K562 (cell line): ENCODE results near the gene GHITM. TPM values are rescaled to one million over a fixed set of nuclear protein-coding genes. Genes with fewer than 3 reads are reported as not detected.

Experiments
- CBX1 ChIP-seq: sonication (generic); IDR thresholded peaks from 2 replicates; pipeline ENCODE4 v1.6.1; 2016; ENCODE audit warnings: antibody characterized with exemption, low read depth, mild to moderate bottlenecking
- ETV6 ChIP-seq, 3 experiments: fragments of 150-350 bp in 1 of 3; sonication (generic) in 1 of 3; formaldehyde crosslinking in 1 of 3; IDR thresholded peaks; 2 replicates each; pipeline versions ENCODE4 v1.6.1 to v1.8.0; 2014 to 2022; ENCODE audit warnings: borderline replicate concordance in 2 of 3, low read depth in 2 of 3, antibody characterized with exemption in 1 of 3, low read length in 1 of 3, mild to moderate bottlenecking in 1 of 3, missing genetic modification reagents in 1 of 3
- FOSL1 ChIP-seq: fragments of 200-800 bp; sonication (Bioruptor generic); conservative IDR thresholded peaks from 2 replicates; pipeline ENCODE4 v1.6.1; 2016; ENCODE audit warnings: missing genetic modification characterization, missing compliant biosample characterization
- HNRNPL ChIP-seq: fragments of 200-400 bp; formaldehyde crosslinking; IDR thresholded peaks from 2 replicates; pipeline ENCODE4 v1.6.1; 2017; ENCODE audit warnings: low read depth, mild to moderate bottlenecking, low read length
- MITF ChIP-seq: IDR thresholded peaks from 2 replicates; pipeline ENCODE4 v1.6.1; 2014; ENCODE audit warnings: antibody characterized with exemption
- NCOR1 ChIP-seq: fragments of 450-650 bp; IDR thresholded peaks from 2 replicates; pipeline ENCODE4 v1.6.1; 2016; ENCODE audit warnings: mild to moderate bottlenecking, moderate library complexity
- NFRKB ChIP-seq: fragments of 450-650 bp; IDR thresholded peaks from 2 replicates; pipeline ENCODE4 v1.6.1; 2016; ENCODE audit warnings: low read depth
- SETDB1 ChIP-seq: IDR thresholded peaks from one replicate; pipeline ENCODE4 v1.6.1; 2012; ENCODE audit warnings: low read length, control low read depth, inconsistent platforms
- SPI1 ChIP-seq: IDR thresholded peaks from 2 replicates; pipeline ENCODE4 v1.6.1; 2011; ENCODE audit warnings: low read depth, low read length, control low read depth, borderline replicate concordance
- ZBTB1 ChIP-seq: sonication (generic); formaldehyde crosslinking; IDR thresholded peaks from 2 replicates; pipeline ENCODE4 v1.8.1; 2023; ENCODE audit warnings: missing genetic modification reagents, low read depth, mild to moderate bottlenecking, borderline replicate concordance
- ZNF324 ChIP-seq: fragments of 250-450 bp; sonication (Bioruptor Pico); IDR thresholded peaks from 2 replicates; pipeline ENCODE4 v1.4.0; 2020; ENCODE audit warnings: mild to moderate bottlenecking
- ZNF431 ChIP-seq: sonication (generic); formaldehyde crosslinking; IDR thresholded peaks from 2 replicates; pipeline ENCODE4 v1.8.0; 2022; ENCODE audit warnings: mild to moderate bottlenecking, missing genetic modification reagents
- ZNF696 ChIP-seq: fragments of 250-450 bp; sonication (Bioruptor Pico); conservative IDR thresholded peaks from 2 replicates; pipeline ENCODE4 v1.4.0; 2020; ENCODE audit warnings: mild to moderate bottlenecking, moderate library complexity
- ZNF79 ChIP-seq: fragments of 250-450 bp; sonication (Bioruptor Pico); IDR thresholded peaks from 2 replicates; pipeline ENCODE4 v1.4.0; 2020; ENCODE audit warnings: low read depth, mild to moderate bottlenecking, moderate library complexity
- ZNF830 ChIP-seq: fragments of 250-450 bp; sonication (Bioruptor Pico); IDR thresholded peaks from 2 replicates; pipeline ENCODE4 v1.5.0; 2021; ENCODE audit warnings: mild to moderate bottlenecking
- polyA plus RNA-seq, 8 experiments: library from polyadenylated mRNA; depleted of rRNA in 4 of 8; stranded (reverse) in 5 of 8; unstranded in 3 of 8; fragments of >200 nt; fragmentation: Nextera tagmentation in 2 of 8; fragmentation: Illumina TruSeq in 1 of 8; extraction: Ambion mirVana in 2 of 8; extraction: Trizol in 1 of 8; gene quantifications; 2 replicates each; pipeline versions ENCODE4 v1.2.1 to v1.2.3, GENCODE V29; 2011 to 2014; ENCODE audit warnings: inconsistent platforms in 1 of 8, missing spikeins in 1 of 8
- total RNA-seq, 7 experiments: library from RNA; depleted of rRNA in 6 of 7; stranded (reverse); fragments of >200 nt in 6 of 7; fragmentation: Illumina TruSeq in 2 of 7; extraction: Trizol in 2 of 7; gene quantifications; 2 replicates each; pipeline versions ENCODE4 v1.2.1 to v1.2.3, GENCODE V29; 2011 to 2021; ENCODE audit warnings: low replicate concordance in 1 of 7
- TF ChIP-seq, protein P1 (sequence below): fragments of 450-650 bp; formaldehyde crosslinking; IDR thresholded peaks from 2 replicates; pipeline ENCODE4 v1.4.0; 2020; ENCODE audit warnings: mild to moderate bottlenecking, moderate library complexity
- TF ChIP-seq, protein P2 (sequence below): fragments of 250-450 bp; sonication (Bioruptor Pico); IDR thresholded peaks from 2 replicates; pipeline ENCODE4 v1.4.0; 2020; ENCODE audit warnings: mild to moderate bottlenecking, moderate library complexity
- TF ChIP-seq, protein P3 (sequence below): fragments of 250-450 bp; sonication (Bioruptor Pico); IDR thresholded peaks from 2 replicates; pipeline ENCODE4 v1.4.0; 2020; ENCODE audit warnings: borderline replicate concordance

Gene GHITM
- total and polyA plus RNA-seq, 9 of the 15 experiments (the other 6 are each of a cell fraction or from before 2014, with no cell fraction given) = 322 to 1,258 (median 386) TPM

- TF ChIP-seq, protein P1, sequence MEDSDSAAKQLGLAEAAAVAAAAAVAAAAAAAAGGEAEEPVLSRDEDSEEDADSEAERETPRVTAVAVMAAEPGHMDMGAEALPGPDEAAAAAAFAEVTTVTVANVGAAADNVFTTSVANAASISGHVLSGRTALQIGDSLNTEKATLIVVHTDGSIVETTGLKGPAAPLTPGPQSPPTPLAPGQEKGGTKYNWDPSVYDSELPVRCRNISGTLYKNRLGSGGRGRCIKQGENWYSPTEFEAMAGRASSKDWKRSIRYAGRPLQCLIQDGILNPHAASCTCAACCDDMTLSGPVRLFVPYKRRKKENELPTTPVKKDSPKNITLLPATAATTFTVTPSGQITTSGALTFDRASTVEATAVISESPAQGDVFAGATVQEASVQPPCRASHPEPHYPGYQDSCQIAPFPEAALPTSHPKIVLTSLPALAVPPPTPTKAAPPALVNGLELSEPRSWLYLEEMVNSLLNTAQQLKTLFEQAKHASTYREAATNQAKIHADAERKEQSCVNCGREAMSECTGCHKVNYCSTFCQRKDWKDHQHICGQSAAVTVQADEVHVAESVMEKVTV (CRISPR knock-in tag) = no peak
- TF ChIP-seq HNRNPL = peak; percentile 83; the same call in 1 of the 2 replicates
- no peak for TF ChIP-seq ZNF79 (CRISPR knock-in tag)
- no peak for TF ChIP-seq ZNF696 (CRISPR knock-in tag)
- no peak for TF ChIP-seq ETV6 (IDR thresholded peaks at IDR 0.05; ENCODE audit: borderline replicate concordance in 1 of 2, low read depth in 2 of 2, low read length in 1 of 2)
- peak; percentile 74; the same call in 1 of the 2 replicates for TF ChIP-seq ETV6 (CRISPR knock-in tag; IDR thresholded peaks at IDR 0.05; ENCODE audit: borderline replicate concordance)
- TF ChIP-seq ZNF324 = 0 out of 2 replicates have a peak, but pooled peaks have one; percentile 10
- 0 out of 2 replicates have a peak, but pooled peaks have one; percentile 57 for TF ChIP-seq ZNF431 (CRISPR knock-in tag)
- 0 out of 2 replicates have a peak, but pooled peaks have one; percentile 51 for TF ChIP-seq ZBTB1 (CRISPR knock-in tag)
- TF ChIP-seq CBX1 = peak; percentile 28
- TF ChIP-seq, protein P2, sequence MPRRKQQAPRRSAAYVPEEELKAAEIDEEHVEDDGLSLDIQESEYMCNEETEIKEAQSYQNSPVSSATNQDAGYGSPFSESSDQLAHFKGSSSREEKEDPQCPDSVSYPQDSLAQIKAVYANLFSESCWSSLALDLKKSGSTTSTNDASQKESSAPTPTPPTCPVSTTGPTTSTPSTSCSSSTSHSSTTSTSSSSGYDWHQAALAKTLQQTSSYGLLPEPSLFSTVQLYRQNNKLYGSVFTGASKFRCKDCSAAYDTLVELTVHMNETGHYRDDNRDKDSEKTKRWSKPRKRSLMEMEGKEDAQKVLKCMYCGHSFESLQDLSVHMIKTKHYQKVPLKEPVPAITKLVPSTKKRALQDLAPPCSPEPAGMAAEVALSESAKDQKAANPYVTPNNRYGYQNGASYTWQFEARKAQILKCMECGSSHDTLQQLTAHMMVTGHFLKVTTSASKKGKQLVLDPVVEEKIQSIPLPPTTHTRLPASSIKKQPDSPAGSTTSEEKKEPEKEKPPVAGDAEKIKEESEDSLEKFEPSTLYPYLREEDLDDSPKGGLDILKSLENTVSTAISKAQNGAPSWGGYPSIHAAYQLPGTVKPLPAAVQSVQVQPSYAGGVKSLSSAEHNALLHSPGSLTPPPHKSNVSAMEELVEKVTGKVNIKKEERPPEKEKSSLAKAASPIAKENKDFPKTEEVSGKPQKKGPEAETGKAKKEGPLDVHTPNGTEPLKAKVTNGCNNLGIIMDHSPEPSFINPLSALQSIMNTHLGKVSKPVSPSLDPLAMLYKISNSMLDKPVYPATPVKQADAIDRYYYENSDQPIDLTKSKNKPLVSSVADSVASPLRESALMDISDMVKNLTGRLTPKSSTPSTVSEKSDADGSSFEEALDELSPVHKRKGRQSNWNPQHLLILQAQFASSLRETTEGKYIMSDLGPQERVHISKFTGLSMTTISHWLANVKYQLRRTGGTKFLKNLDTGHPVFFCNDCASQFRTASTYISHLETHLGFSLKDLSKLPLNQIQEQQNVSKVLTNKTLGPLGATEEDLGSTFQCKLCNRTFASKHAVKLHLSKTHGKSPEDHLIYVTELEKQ (CRISPR knock-in tag) = no peak
- peak; percentile 97 for TF ChIP-seq NFRKB
- peak; percentile 29; the same call in 1 of the 2 replicates for TF ChIP-seq NCOR1
- no peak for TF ChIP-seq MITF
- TF ChIP-seq SPI1 = 0 out of 2 replicates have a peak, but pooled peaks have one; percentile 32
- TF ChIP-seq SETDB1 = peak; percentile 22
- TF ChIP-seq, protein P3, sequence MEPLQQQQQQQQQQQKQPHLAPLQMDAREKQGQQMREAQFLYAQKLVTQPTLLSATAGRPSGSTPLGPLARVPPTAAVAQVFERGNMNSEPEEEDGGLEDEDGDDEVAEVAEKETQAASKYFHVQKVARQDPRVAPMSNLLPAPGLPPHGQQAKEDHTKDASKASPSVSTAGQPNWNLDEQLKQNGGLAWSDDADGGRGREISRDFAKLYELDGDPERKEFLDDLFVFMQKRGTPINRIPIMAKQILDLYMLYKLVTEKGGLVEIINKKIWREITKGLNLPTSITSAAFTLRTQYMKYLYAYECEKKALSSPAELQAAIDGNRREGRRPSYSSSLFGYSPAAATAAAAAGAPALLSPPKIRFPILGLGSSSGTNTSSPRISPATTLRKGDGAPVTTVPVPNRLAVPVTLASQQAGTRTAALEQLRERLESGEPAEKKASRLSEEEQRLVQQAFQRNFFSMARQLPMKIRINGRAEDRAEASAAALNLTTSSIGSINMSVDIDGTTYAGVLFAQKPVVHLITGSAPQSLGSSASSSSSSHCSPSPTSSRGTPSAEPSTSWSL (CRISPR knock-in tag) = no peak; the same call in 1 of the 2 replicates
- TF ChIP-seq FOSL1 (tag) = peak; percentile 87
- TF ChIP-seq ZNF830 (CRISPR knock-in tag) = peak; percentile 86; the same call in 1 of the 2 replicates
These were observed at the start of gene GHITM (continued) for GRCh38 chr10:84139126-84140035.
